A549 (cell line): Measurements from ENCODE around the gene ZBED4. TPM values are rescaled to one million over a fixed set of nuclear protein-coding genes. Genes with fewer than 3 reads are reported as not detected.

Experiments used
- ATAC-seq, 2 experiments: fragments of 200-7000 bp in 1 of 2; fragments of >200 bp in 1 of 2; cut with Nextera tagmentation in 1 of 2; cut with Tn5 transposase in 1 of 2; 3 replicates each; pipeline versions ENCODE4 v1.8.0 to v1.9.1; 2018 to 2020; ENCODE audit warnings: mild to moderate bottlenecking in 1 of 2, moderate library complexity in 1 of 2
- CTCF ChIA-PET: fragments of 300-600 bp; sonication (Branson Sonifier 250); formaldehyde crosslinking; extraction: SDS; loops from one replicate; lab custom pipeline; 2021; ENCODE audit warnings: antibody characterized with exemption, inconsistent platforms; lab: Yijun Ruan, JAX
- POLR2A ChIA-PET: fragments of 350-600 bp; formaldehyde crosslinking; extraction: SDS; loops from one replicate; lab custom pipeline; 2021; ENCODE audit warnings: antibody characterized with exemption, inconsistent platforms; lab: Yijun Ruan, JAX
- DNase-seq, 2 experiments: peaks; one replicate each; pipeline versions ENCODE4 v3.0.0 to v3.0.0-alpha.2; 2011 to 2016; ENCODE audit warnings: low read depth in 1 of 2, low spot score in 1 of 2
- FAIRE-seq: peaks from 2 replicates; lab custom pipeline; 2011; peaks lifted over from hg19 to GRCh38; lab: Jason Lieb, UNC
- H3K27ac ChIP-seq, 2 experiments: fragments of >200 bp; sonication (Bioruptor Twin); formaldehyde crosslinking; 3 replicates each; pipeline ENCODE4 v1.5.1; 2016 to 2017
- H3K4me1 ChIP-seq: fragments of >200 bp; sonication (Bioruptor Twin); formaldehyde crosslinking; 3 replicates; pipeline ENCODE4 v1.6.1; 2016
- H3K4me2 ChIP-seq: fragments of >200 bp; sonication (Bioruptor Twin); formaldehyde crosslinking; 3 replicates; pipeline ENCODE4 v1.6.1; 2016
- H3K4me3 ChIP-seq: fragments of >200 bp; sonication (Bioruptor Twin); formaldehyde crosslinking; 3 replicates; pipeline ENCODE4 v1.5.1; 2016
- H3K9me3 ChIP-seq: fragments of >200 bp; sonication (Bioruptor Twin); formaldehyde crosslinking; 3 replicates; pipeline ENCODE4 v1.6.1; 2016
- CBX2 ChIP-seq: fragments of 200-600 bp; sonication (generic); IDR thresholded peaks from 2 replicates; pipeline ENCODE4 v1.6.1; 2016; ENCODE audit warnings: low read depth, mild to moderate bottlenecking, borderline replicate concordance
- CHD2 ChIP-seq: fragments of 150-350 bp; IDR thresholded peaks from 2 replicates; pipeline ENCODE4 v1.6.1; 2014; ENCODE audit warnings: low read length; ENCODE audit not compliant: partially characterized antibody
- EP300 ChIP-seq, 2 experiments: fragments of >200 bp; sonication (Bioruptor Twin); formaldehyde crosslinking; IDR thresholded peaks; 2 replicates in 1 of 2; 3 replicates in 1 of 2; pipeline ENCODE4 v1.6.1; 2016 to 2017
- ESRRA ChIP-seq: fragments of 150-350 bp; IDR thresholded peaks from 2 replicates; pipeline ENCODE4 v1.6.1; 2014; ENCODE audit warnings: mild to moderate bottlenecking, low read length, borderline replicate concordance
- FOSL2 ChIP-seq, 2 experiments: fragments of 450-650 bp in 1 of 2; fragments of >200 bp in 1 of 2; sonication (Bioruptor Twin) in 1 of 2; formaldehyde crosslinking; IDR thresholded peaks; 2 replicates each; pipeline versions ENCODE4 v1.5.0 to v1.6.1; 2016 to 2020; ENCODE audit warnings: mild to moderate bottlenecking in 1 of 2, moderate library complexity in 1 of 2
- HOXA7 ChIP-seq: fragments of 250-450 bp; sonication (Bioruptor Pico); IDR thresholded peaks from 2 replicates; pipeline ENCODE4 v1.5.0; 2020; ENCODE audit warnings: mild to moderate bottlenecking, moderate library complexity
- HOXB13 ChIP-seq: fragments of 250-450 bp; sonication (Bioruptor Pico); IDR thresholded peaks from 2 replicates; pipeline ENCODE4 v1.5.0; 2020; ENCODE audit warnings: low read depth, mild to moderate bottlenecking, moderate library complexity
- HOXB5 ChIP-seq: fragments of 250-450 bp; sonication (Bioruptor Pico); IDR thresholded peaks from 2 replicates; pipeline ENCODE4 v1.5.0; 2020; ENCODE audit warnings: mild to moderate bottlenecking, moderate library complexity
- JUNB ChIP-seq: fragments of >200 bp; sonication (Bioruptor Twin); formaldehyde crosslinking; IDR thresholded peaks from 2 replicates; pipeline ENCODE4 v1.6.1; 2016
- NFE2L2 ChIP-seq: fragments of 150-350 bp; conservative IDR thresholded peaks from 2 replicates; pipeline ENCODE4 v1.6.1; 2014; ENCODE audit warnings: low read length
- NPAS2 ChIP-seq: fragments of 250-450 bp; sonication (Bioruptor Pico); IDR thresholded peaks from 2 replicates; pipeline ENCODE4 v1.8.0; 2022; ENCODE audit warnings: mild to moderate bottlenecking, moderate library complexity, borderline replicate concordance
- NR3C1 ChIP-seq: fragments of >200 bp; sonication (Bioruptor Twin); formaldehyde crosslinking; IDR thresholded peaks from 3 replicates; pipeline ENCODE4 v1.6.1; 2017
- PHF8 ChIP-seq: fragments of 200-600 bp; sonication (generic); IDR thresholded peaks from 2 replicates; pipeline ENCODE4 v1.6.1; 2016; ENCODE audit warnings: low read depth, mild to moderate bottlenecking, antibody characterized with exemption, moderate library complexity, borderline replicate concordance
- RAD21 ChIP-seq, 2 experiments: fragments of >200 bp in 1 of 2; sonication (Bioruptor Twin) in 1 of 2; formaldehyde crosslinking in 1 of 2; IDR thresholded peaks in 1 of 2; conservative IDR thresholded peaks in 1 of 2; 2 replicates in 1 of 2; 3 replicates in 1 of 2; pipeline ENCODE4 v1.6.1; 2012 to 2018; ENCODE audit warnings: inconsistent platforms in 1 of 2
- RFX5 ChIP-seq: fragments of 450-650 bp; IDR thresholded peaks from 2 replicates; pipeline ENCODE4 v1.7.1; 2014; ENCODE audit warnings: antibody characterized with exemption, mild to moderate bottlenecking, moderate library complexity
- RNF2 ChIP-seq: fragments of 200-600 bp; sonication (generic); IDR thresholded peaks from 2 replicates; pipeline ENCODE4 v1.6.1; 2016; ENCODE audit warnings: low read depth, mild to moderate bottlenecking, antibody characterized with exemption, moderate library complexity, borderline replicate concordance
- TP53 ChIP-seq: fragments of 250-450 bp; sonication (Bioruptor Pico); IDR thresholded peaks from 2 replicates; pipeline ENCODE4 v1.5.0; 2021; ENCODE audit warnings: mild to moderate bottlenecking, moderate library complexity
- WGBS: methylation state at CpG from one replicate; pipeline ENCODE4 v1.1.6; 2017; ENCODE audit errors: missing lambda C conversion rate; 5-methylcytosine and 5-hydroxymethylcytosine counted together
- polyA plus RNA-seq, 4 experiments: library from polyadenylated mRNA; depleted of rRNA in 3 of 4; stranded (reverse); fragments of >200 nt; fragmentation: RNase III in 1 of 4; extraction: RNeasy Plus Mini Kit Qiagen cat#74134 plus additional on column Dnase treatment in 1 of 4; gene quantifications; 2 replicates in 3 of 4; 3 replicates in 1 of 4; pipeline ENCODE4 v1.2.3, GENCODE V29; 2011 to 2017
- TF ChIP-seq, protein P1 (sequence below): fragments of >200 bp; sonication (Bioruptor Twin); formaldehyde crosslinking; IDR thresholded peaks from 3 replicates; pipeline ENCODE4 v1.5.1; 2016
- TF ChIP-seq, protein P2 (sequence below): fragments of 450-650 bp; IDR thresholded peaks from 2 replicates; pipeline ENCODE4 v1.6.1; 2014; ENCODE audit warnings: antibody characterized with exemption
- TF ChIP-seq, protein P3 (sequence below): fragments of 150-350 bp; IDR thresholded peaks from 2 replicates; pipeline ENCODE4 v1.6.1; 2014; ENCODE audit warnings: low read depth, mild to moderate bottlenecking, low read length

Gene ZBED4
- polyA plus RNA-seq, 2 of the 4 experiments (the other 2 are of a cell fraction): 8.6 to 9.5 TPM

DNA sequence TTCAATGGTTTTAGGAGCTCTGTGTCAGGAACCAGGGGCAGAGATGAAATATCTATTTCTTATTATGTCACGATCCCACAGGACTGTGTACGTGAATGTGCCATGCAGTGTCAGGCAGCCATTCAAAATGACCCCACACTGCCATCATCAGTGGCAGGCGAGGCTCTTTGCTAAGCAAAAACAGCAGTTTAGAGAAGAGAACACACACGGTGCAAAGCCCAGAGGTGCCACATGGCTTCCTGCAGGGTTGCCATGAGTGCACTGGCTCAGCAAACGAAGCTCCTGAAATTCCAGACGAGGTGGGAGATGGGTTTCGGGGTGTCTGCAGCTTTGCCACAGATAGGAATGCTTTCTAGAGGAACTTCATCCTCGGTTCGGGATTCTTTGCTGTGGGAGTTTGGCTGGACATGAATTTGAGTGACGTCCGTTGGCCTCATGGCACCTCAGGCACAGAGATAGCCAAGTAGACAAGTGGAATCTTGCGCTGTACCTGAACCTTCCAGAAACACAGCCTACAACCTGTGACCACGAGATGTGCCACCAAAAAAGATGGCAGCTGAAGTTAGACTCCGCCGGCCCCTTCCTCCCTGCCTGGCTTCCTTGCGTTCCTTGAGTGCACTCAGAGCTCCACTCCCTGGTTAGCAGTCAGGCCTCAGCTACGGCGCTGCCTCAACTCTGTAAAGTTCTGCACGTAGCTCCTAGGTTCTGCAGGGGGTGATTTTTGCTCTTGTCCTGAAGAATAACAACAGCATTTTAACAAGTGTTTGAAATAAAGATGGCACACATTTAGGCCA is 7.8 kb upstream of the ZBED4 start (continued):
- no peak for TF ChIP-seq NR3C1

DNA sequence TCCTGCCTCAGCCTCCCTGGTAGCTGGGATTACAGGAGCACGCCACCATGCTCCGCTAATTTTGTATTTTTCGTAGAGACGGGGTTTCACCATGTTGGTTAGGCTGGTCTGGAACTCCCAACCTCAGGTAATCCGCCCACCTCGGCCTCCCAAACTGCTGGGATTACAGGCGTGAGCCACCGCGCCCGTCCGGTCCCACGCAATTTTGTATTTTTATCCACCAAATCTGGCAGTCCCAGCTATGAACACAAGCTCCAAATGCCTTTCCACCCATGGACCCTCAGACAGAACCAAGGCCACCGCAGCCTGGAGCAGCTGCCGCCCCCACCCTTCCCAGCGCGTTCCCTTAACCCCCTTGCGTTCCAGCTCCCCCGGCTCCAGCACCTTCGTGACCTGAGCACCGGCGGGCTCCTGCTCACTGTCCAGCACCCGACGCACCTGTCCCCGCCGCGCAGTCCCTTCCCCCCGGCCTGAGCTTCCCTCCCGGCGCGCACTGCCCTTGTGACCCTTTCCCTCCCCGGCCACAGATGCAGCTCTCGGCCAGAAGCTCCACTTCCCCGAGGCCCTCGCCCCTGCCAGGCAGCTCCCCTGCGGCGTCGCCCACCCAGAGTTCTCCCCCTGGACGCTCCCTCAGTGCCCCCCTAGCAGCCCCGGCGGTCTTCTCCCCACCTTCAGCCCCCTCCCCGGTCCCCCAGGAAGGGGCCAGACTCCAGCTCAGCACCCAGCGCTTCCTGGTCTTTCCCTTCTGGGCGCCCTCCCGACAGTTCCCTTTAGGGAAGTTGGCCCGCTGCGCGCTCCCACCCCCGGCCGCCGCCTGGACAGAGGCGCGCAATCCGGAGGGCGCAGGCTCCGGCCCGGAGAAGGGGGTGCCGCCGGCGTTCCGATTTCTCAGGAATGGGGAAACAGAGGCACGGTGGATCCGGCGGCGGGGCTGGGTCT is 5.6 kb upstream of the ZBED4 start:
- ATAC-seq: no peak; a peak in 1 of 6 replicates
- DNase-seq: no peak
- no peak for FAIRE-seq
- H3K4me1 ChIP-seq: no peaks in the 10 kb centered on the region
- ChIA-PET POLR2A (no interaction called here), CTCF (interaction anchor here (0.5 kb wide), 1 partner anchor 13 kb away, joined by 3 read pairs; no protein-coding TSS in a partner anchor)
- WGBS: 92% methylated on average over 22 of the region's 64 CpGs
- H3K9me3 ChIP-seq: no peaks in the 10 kb centered on the region
- H3K27ac ChIP-seq: peak overlapping the region in 1 of 2 experiments; percentile 81; a peak in 3 of 6 replicates
- TF ChIP-seq NFE2L2 (no peak), CHD2 (no peak), HOXB13 (CRISPR knock-in tag) (no peak), TP53 (CRISPR knock-in tag) (no peak), RNF2 (no peak), CBX2 (no peak), NPAS2 (CRISPR knock-in tag) (no peak), HOXB5 (CRISPR knock-in tag) (no peak), FOSL2 (IDR thresholded peaks at IDR 0.05) (no peak), FOSL2 (CRISPR knock-in tag; IDR thresholded peaks at IDR 0.05) (no peak), RFX5 (no peak), PHF8 (no peak), NR3C1 (no peak)
- TF ChIP-seq, protein P1, sequence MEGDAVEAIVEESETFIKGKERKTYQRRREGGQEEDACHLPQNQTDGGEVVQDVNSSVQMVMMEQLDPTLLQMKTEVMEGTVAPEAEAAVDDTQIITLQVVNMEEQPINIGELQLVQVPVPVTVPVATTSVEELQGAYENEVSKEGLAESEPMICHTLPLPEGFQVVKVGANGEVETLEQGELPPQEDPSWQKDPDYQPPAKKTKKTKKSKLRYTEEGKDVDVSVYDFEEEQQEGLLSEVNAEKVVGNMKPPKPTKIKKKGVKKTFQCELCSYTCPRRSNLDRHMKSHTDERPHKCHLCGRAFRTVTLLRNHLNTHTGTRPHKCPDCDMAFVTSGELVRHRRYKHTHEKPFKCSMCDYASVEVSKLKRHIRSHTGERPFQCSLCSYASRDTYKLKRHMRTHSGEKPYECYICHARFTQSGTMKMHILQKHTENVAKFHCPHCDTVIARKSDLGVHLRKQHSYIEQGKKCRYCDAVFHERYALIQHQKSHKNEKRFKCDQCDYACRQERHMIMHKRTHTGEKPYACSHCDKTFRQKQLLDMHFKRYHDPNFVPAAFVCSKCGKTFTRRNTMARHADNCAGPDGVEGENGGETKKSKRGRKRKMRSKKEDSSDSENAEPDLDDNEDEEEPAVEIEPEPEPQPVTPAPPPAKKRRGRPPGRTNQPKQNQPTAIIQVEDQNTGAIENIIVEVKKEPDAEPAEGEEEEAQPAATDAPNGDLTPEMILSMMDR: no peak
- TF ChIP-seq, all 56 proteins: peak for 0
- H3K4me2 ChIP-seq: peak overlapping the region; percentile 82
- peak overlapping the region; percentile 45 for H3K4me3 ChIP-seq

DNA sequence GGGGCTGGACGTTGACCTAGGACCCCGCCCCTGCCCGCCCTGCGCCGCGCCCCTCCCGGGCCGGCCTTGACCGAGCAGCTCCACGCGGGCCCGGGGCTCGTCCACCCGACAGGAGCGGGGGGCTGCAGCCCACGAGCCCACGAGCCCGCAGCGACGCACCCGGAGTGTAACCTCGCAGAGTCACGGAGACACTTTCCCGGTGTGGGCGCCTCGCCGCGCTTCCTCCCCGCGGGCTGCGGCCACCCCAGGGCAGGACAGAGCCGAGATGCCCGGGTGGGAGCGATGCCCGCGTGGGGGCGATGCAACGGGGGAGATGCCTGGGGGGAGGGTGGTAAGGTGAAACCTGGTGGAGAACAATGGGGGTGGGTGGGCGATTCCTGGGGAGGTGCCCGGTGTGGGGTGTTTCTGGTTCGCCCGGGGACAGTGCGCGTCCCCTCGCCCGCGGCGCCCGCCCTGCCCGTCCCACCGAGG is 4.9 kb upstream of the ZBED4 start:
- FAIRE-seq (no peak), DNase-seq (no peak)
- no peaks in the 10 kb centered on the region for H3K9me3 ChIP-seq
- no peak for TF ChIP-seq EP300 (IDR thresholded peaks at IDR 0.05)
- TF ChIP-seq FOSL2 (IDR thresholded peaks at IDR 0.05): no peak
- no peak for TF ChIP-seq FOSL2 (CRISPR knock-in tag; IDR thresholded peaks at IDR 0.05)
- no peak for TF ChIP-seq JUNB
- no peak for TF ChIP-seq ESRRA
- no peak for TF ChIP-seq HOXB5 (CRISPR knock-in tag)
- TF ChIP-seq RAD21 (conservative IDR thresholded peaks at IDR 0.05 in 1 of 2, IDR thresholded peaks at IDR 0.05 in 1 of 2): no peak
- TF ChIP-seq, protein P2, sequence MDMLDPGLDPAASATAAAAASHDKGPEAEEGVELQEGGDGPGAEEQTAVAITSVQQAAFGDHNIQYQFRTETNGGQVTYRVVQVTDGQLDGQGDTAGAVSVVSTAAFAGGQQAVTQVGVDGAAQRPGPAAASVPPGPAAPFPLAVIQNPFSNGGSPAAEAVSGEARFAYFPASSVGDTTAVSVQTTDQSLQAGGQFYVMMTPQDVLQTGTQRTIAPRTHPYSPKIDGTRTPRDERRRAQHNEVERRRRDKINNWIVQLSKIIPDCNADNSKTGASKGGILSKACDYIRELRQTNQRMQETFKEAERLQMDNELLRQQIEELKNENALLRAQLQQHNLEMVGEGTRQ: no peak
- no peak for TF ChIP-seq HOXA7 (CRISPR knock-in tag)
- TF ChIP-seq, protein P3, sequence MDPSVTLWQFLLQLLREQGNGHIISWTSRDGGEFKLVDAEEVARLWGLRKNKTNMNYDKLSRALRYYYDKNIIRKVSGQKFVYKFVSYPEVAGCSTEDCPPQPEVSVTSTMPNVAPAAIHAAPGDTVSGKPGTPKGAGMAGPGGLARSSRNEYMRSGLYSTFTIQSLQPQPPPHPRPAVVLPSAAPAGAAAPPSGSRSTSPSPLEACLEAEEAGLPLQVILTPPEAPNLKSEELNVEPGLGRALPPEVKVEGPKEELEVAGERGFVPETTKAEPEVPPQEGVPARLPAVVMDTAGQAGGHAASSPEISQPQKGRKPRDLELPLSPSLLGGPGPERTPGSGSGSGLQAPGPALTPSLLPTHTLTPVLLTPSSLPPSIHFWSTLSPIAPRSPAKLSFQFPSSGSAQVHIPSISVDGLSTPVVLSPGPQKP: no peak
- TF ChIP-seq, all 56 proteins: peak for 0
- ChIA-PET CTCF (interaction anchor here (0.5 kb wide), 1 partner anchor 14 kb away, joined by 3 read pairs; no protein-coding TSS in a partner anchor), POLR2A (no interaction called here)
- peak overlapping the region; percentile 82 for H3K4me2 ChIP-seq
- H3K27ac ChIP-seq: peak overlapping the region in 1 of 2 experiments; percentile 81; a peak in 3 of 6 replicates
- H3K4me1 ChIP-seq: no peaks in the 10 kb centered on the region
- peak overlapping the region; percentile 45 for H3K4me3 ChIP-seq
- no peak for ATAC-seq
- 0% methylated on average over 9 of the region's 51 CpGs for WGBS
